Pons (tissue), 1 donor: ENCODE data around the gene ZNF775.

Experiments used
- DNase-seq: peaks from one replicate; pipeline ENCODE4 v3.0.0-alpha.2; 2016; ENCODE audit warnings: low spot score

ZNF775 gene

DNA sequence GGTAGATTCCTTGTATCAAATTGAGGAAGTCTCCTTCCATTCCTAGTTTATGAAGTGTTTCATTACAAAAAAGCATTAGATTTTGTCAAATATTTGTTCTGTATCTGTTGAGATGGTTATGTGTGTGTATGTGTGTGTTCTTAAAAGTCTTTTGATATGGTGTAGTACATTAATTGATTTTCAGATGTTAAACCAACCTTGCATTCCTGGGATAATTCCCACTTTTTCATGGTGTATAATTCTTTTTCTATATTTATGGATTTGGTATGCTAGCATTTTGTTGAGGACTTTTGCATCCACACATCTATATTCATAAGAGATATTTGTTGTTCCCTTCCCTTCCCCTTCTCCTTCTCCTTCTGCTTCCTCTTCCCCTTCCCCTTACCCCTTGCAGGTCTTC is 62.4 kb downstream of the ZNF775 start:
- DNase-seq = no peak

GRCh38 chr7:150442811-150443210 is 63.7 kb downstream of the ZNF775 start:
- DNase-seq = no peak

- DNase-seq = no peak
These were observed 64.8 kb downstream of the ZNF775 start for GRCh38 chr7:150443793-150444540.

DNA sequence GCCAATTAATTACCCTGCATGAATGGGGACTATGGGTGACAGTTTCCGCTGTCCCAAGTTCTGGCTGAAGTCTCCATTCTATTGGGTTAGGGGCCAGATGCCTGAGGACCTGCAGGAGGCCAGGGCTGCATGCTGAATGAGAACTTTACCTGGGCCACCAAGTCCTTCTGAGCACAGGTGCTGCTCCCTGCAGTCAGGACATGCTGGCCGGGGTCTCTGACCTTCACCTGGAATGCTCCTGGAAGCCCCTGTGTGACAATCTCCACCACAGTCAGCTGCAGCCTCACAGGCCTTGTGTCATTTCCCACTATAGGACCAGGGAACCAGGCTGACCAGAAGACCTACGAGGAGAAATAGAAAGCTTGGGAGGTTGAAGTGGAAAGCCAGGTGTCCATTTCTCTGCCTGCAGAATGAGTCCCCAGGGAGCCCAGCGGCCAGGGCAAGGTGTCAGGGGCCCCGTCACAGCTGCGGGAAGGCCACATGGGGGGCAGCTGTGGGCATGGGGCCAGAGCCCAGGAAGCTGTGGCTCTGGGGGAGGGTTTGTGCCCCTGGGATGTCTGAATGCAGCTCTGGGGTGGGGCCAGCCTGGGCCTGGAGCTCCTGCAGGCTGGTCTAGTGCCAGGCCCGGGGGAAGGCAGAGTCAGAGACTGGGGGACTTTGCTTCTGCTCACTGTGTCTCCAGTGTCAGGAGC is 65.7 kb downstream of the ZNF775 start:
- no peak for DNase-seq

DNA sequence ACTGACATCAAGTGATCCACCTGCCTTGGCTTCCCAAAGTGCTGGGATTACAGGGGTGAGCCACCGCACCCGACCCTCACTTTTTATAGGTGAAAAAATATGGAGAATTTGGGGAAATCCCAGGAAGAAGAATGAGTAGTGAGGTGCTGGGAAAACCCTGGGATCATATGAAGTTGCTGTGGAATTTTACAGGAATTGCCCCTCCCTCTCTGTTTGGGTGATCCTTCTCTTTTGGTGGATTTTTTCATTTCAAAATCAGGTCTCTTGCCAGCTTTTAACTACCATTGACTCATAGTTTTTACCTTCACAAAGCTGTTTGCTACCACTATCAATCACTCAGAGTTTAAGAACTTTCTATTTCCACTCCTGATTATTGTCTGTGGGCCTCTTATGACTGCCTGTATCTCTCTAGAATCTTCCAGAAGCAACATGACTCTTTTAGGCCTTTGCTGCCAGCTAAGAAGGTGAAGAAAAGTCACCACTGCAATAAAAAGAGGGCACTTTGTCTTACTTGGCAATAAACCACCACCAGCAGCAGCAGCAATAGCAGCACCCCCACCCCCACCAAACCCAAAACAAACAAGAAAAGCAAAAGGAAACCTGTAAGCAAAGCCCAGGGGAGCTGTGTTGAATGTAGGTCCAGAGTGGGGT is 67.3 kb downstream of the ZNF775 start:
- peak; percentile 24 for DNase-seq
